ENCODE data around the gene SIK3.

SIK3 gene

GRCh38 chr11:117010808-117011540 is 87.3 kb downstream of the SIK3 start:
- DNase-seq (ENCODE audit: low read depth in 2 of 3, low spot score in 1 of 3): no peak

GRCh38 chr11:117009905-117010605 is 88.2 kb downstream of the SIK3 start:
- no peak for DNase-seq (ENCODE audit: low read depth in 2 of 3, low spot score in 1 of 3)

GRCh38 chr11:117005758-117006157 is 92.5 kb downstream of the SIK3 start:
- DNase-seq (ENCODE audit: low read depth in 2 of 3, low spot score in 1 of 3): no peak

GRCh38 chr11:117002639-117003299 is 95.5 kb downstream of the SIK3 start:
- no peak for DNase-seq (ENCODE audit: low read depth in 2 of 3, low spot score in 1 of 3)

- DNase-seq (ENCODE audit: low read depth in 2 of 3, low spot score in 1 of 3): no peak
Observed at GRCh38 chr11:117000014-117000737, 98.1 kb downstream of the SIK3 start.

GRCh38 chr11:116997071-116997470 is 101.2 kb downstream of the SIK3 start:
- DNase-seq (ENCODE audit: low read depth in 2 of 3, low spot score in 1 of 3): no peak

GRCh38 chr11:116994195-116994594 is 104.0 kb downstream of the SIK3 start:
- DNase-seq (ENCODE audit: low read depth in 2 of 3, low spot score in 1 of 3): no peak

GRCh38 chr11:116993599-116993998 is 104.6 kb downstream of the SIK3 start:
- DNase-seq (ENCODE audit: low read depth in 2 of 3, low spot score in 1 of 3): no peak

GRCh38 chr11:116991491-116991890 is 106.7 kb downstream of the SIK3 start:
- no peak for DNase-seq (ENCODE audit: low read depth in 2 of 3, low spot score in 1 of 3)

GRCh38 chr11:116990811-116991210 is 107.4 kb downstream of the SIK3 start:
- no peak for DNase-seq (ENCODE audit: low read depth in 2 of 3, low spot score in 1 of 3)

- DNase-seq (ENCODE audit: low read depth in 2 of 3, low spot score in 1 of 3): no peak
Observed at GRCh38 chr11:116990061-116990473, 108.2 kb downstream of the SIK3 start.

GRCh38 chr11:116989184-116989583 is 109.0 kb downstream of the SIK3 start:
- DNase-seq (ENCODE audit: low read depth in 2 of 3, low spot score in 1 of 3): no peak

- peak in 1 of 3 donors; percentile 12 for DNase-seq (ENCODE audit: low read depth in 2 of 3, low spot score in 1 of 3)
Observed at GRCh38 chr11:116986521-116987105, 111.6 kb downstream of the SIK3 start.

GRCh38 chr11:116984589-116984988 is 113.6 kb downstream of the SIK3 start:
- no peak for DNase-seq (ENCODE audit: low read depth in 2 of 3, low spot score in 1 of 3)

GRCh38 chr11:116984186-116984585 is 114.0 kb downstream of the SIK3 start:
- no peak for DNase-seq (ENCODE audit: low read depth in 2 of 3, low spot score in 1 of 3)

GRCh38 chr11:116981266-116981885 is 116.9 kb downstream of the SIK3 start:
- no peak for DNase-seq (ENCODE audit: low read depth in 2 of 3, low spot score in 1 of 3)

- no peak for DNase-seq (ENCODE audit: low read depth in 2 of 3, low spot score in 1 of 3)
Observed at GRCh38 chr11:116980136-116980793, 118.0 kb downstream of the SIK3 start.

GRCh38 chr11:116976941-116977570 is 121.2 kb downstream of the SIK3 start:
- DNase-seq (ENCODE audit: low read depth in 2 of 3, low spot score in 1 of 3): no peak

GRCh38 chr11:116975661-116976060 is 122.6 kb downstream of the SIK3 start:
- no peak for DNase-seq (ENCODE audit: low read depth in 2 of 3, low spot score in 1 of 3)

GRCh38 chr11:116973270-116973669 is 125.0 kb downstream of the SIK3 start:
- no peak for DNase-seq (ENCODE audit: low read depth in 2 of 3, low spot score in 1 of 3)

Measured in stimulated activated CD4-positive, alpha-beta T cell treated with anti-CD3 and anti-CD28 coated beads, Interleukin-12 subunit alpha, Interleukin-12 subunit beta, amount 100 ng/mL, for 48 hours (primary cell).